GM18526 (cell line): ENCODE results near the gene TULP3.

ENCODE experiments used
- POLR2A ChIP-seq: IDR thresholded peaks from 3 replicates; pipeline ENCODE4 v1.6.1; 2011; ENCODE audit not compliant: insufficient read length; ENCODE audit errors: extremely low read depth

TULP3 gene

DNA sequence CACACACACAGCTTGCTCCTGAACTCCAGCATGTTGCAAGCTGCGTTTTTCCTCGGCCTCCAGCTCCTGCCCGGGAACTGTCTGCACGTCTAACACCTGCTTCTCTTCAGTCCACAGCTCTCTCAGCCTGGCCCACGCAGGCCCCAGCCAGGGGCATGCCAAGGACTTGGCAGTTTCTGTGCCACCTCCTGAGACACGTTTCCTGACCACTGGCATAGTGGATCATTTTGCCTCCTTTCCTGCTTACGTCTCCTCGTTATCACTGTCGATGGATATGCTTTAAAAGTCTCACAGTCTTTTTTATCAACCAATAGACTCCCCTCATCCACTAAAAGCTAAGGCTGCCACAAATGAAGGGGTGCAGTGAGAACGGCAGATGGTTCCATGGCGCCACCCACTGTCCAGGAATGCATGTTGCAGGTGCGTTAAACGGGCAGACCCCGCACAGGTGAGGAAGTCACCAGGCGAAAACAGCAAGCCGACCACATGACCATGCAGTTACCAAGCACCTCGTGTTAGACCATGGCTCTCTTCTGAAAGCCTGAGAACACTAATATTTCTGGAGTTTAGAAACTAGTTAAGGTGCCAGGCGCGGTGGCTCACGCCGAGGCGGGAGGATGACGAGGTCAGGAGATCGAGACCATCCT, 53.8 kb downstream of the TULP3 start:
- TF ChIP-seq POLR2A = no peak

DNA sequence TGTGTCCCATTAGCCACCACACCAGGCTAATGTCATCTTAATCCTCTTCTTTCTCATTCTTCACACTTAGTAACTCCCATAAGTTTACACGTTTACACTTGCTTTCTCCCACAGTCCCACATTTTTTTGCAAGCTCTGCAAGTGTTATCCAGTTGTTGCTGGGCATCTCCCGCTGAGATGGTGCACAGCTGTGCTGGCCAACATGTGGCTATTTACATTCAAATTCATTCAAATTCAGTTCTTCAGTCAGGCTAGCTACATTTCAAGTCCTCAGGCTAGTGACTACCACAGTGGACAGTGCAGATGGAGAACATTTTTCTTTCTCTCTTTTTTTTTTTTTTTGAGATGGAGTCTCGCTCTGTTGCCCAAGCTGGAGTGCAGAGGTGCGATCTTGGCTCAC, 58.7 kb downstream of the TULP3 start:
- no peak for TF ChIP-seq POLR2A

DNA sequence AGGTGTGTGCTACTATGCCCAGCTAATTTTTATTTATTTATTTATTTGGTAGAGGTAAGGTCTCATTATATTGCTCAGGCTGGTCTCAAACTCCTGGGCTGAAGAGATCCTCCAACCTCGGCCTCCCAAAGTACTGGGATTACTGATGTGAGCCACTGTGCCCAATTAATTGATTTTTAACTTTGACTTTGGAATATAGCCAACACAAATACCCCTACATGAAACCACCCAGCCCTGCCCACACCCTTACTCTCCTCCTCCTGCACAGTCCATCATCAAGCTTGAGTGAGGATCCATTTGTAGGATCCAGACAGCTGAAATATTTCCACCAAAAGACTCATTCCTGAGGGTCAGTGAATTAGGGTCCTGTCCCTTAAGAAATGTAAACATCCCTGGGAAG, 65.2 kb downstream of the TULP3 start:
- no peak for TF ChIP-seq POLR2A

DNA sequence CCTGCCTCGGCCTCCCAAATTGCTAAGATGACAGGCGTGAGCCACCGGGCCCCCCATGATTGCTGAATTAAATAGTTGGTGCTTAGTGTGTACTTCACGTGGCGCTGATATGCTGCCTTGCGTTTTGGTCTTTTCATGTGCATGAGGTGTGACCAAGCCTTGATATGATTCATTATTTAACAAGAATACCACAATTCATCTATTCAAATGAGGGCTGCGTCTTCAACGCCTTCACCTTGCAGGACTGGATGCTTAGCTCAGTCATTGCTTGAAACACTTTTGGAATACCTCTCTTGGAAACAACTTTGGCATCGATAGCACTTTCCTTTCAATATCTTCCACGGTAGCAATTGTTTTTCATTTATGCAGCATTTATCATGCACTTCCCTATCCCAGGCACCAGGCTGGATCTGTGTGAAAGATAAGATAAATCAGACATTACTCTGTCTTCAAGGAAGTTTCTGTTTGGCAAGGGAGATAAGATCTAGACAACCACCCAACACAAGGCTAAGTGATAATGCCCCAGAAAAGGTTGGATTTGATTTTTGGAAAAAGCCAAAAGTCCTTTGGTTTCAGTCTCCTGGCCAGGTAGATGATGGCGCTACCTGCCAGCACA, 67.2 kb downstream of the TULP3 start:
- no peak for TF ChIP-seq POLR2A

DNA sequence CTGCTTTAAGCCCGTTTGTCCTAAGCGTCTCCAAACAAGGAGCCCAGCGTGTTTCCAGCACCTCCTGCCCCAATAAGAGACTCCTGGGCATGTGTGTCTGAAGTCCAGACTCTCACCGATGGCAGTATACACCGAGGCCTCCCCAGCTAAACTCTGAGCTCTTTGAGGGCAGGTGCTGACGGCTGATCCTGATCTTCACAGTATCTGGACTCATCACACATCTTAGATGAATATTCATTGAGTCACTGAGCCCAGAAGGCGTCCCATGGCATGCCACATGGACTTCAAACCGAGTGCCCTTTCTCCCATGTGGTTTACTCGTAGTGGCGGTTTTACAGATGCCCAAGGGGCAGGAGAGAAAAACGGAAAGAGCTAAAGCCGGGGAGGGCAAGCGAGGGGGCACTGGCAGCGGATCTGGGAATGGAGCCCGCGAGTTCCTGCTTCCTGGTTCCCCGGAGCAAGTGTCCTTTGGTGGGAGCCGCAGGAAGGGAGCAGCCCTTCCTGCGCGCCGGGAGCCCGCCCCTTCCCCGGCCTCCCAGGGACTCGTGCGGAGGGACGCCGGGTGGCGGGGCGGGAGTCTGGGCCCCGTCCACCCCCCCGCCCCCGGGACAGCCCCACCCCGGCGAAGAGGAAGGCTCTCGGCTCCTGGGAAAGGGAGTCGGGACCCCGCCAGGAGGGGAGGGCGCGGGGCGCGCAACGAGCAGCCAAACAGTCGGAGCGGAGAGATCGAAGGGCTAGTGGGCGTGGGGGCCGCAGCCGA, 67.9 kb downstream of the TULP3 start:
- TF ChIP-seq POLR2A = no peak

DNA sequence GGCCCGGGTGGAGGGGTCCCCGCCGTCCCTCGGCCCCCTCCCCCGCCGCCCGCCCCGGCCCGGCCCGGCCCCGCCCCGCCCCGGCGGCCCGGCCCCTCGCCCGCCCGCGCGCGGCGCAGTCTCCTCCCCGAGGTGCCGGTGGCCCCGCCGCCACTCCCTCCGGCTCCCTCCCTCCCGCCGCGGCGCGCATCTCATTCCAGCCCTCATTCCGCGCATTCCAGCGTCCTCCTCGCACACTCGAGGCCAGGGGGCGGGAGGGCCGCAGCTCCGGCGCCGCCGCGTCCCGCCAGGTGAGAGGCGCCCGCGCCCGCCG, 68.5 kb downstream of the TULP3 start, which contains the start of gene TEAD4:
Gene TEAD4 (plus strand): TSS at position 206 of the 313 bp plus-strand sequence.
- no peak for TF ChIP-seq POLR2A

DNA sequence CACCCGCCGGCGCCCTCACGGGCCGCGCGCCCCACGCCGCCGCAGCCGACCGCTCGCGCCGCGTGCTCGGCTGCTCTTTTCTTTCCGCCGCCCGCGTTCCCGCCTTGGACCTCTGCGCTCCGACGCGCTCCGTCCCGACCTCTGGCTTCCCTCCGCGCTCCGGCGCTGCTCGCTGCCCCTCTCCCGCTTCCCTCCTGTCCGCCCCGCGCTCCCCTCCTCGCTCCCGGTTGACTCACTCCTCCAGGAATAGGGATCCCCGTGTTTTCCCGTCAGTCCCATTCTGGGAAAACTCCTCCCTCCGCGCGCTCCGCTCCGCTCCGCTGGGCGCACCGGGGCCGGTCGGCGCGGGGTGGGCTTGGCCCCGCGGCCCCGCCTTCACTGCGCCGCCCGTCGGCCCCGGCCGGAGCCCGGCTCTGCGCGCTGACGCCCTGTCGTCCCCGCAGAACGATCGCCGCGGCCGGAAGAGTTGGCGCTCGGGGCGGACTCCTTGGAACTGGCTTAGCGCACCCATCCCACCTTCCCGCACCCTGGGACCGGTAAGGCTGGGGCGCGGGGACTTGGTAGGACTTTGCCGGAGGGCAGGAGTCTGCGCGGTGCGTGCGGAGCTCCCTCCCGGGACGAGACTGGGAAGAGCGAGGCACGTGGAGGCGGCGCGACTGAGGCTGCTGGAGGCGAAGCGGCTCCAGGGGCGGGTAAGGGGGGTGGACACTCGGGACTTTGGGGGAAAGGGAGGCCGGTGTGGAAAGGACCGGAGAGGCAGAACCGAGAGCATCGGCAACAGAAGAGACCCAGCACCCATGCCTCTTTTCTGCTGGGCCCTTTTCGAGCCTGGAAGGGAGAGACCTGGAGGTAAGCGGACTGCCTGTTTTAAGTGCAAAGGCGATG, 69.1 kb downstream of the TULP3 start:
- no peak for TF ChIP-seq POLR2A

DNA sequence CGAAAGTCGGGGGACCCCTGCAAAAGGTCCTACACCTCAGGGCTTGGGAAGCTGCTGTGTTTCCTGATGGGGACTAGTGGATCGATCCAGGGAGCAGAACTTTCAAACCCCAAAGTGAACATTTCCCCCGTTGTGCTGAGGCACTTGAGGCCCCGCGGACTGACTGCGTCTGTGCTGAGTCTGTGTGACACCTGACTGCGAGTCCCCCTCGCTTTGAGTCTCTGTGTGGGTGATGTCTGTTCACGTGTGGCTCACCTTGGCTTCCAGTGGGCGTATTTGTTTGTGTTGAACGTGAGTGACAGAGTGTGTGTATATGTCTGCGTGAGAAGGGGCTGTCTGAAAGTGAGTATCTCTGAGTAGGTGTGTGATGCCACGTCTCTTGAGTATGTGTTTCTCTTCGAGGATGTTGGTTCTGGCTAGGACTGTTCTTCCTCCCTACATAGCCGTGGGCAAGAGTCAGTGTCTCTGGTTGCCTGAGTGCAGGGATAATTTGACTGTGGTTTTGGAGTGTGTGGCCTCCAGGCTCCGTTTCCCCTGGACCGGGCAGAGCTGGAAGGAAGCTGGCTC, 69.8 kb downstream of the TULP3 start:
- TF ChIP-seq POLR2A = no peak

DNA sequence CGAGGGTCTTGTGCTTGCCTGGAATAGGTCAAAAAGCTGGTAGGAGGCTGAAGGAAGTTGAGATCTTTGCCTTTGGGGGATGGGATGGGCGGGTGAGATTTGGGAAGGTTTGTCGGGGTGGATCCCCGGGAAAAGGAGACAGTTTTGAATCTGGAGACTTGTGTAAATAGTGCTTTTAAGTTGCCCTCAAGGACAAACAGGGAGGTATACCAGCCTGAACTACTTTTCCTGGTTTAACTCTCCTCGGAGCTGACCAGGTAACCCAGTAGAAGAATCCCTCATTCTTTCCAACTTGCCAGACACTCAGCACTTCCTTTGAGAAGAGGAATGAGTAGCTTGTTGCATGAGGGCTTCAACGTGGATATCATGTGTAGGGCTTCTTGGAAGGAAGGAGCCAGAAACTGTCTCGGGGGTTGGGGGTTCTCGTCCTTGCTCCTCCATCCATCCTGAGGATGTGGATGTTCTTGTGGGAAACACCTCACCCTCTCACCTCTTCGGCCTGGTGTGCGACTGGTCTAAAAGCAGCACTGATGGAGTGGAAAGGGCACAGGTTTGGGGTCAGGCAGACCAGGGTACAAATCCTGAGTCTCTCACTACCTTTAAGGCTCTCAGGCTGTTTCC, 70.4 kb downstream of the TULP3 start:
- TF ChIP-seq POLR2A = no peak

DNA sequence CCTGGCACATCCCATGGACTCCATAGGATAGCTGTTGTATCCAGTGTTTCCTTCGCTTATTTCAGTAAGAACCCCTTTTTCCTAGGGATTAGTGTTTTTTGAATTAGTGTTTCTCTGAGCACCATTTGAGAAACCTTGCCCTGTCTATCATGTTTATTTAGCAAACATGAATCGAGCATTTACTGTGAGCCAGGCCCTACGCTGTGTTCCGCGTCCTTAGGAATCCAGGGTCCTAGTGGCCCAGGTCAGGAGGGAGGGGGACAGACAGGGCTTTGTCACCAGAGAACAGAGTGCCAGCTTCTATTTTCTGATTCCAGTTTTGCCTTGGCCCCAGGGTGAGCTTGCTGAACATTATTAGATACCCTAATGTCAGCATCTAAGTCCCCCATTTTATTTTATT, 71.0 kb downstream of the TULP3 start:
- no peak for TF ChIP-seq POLR2A

DNA sequence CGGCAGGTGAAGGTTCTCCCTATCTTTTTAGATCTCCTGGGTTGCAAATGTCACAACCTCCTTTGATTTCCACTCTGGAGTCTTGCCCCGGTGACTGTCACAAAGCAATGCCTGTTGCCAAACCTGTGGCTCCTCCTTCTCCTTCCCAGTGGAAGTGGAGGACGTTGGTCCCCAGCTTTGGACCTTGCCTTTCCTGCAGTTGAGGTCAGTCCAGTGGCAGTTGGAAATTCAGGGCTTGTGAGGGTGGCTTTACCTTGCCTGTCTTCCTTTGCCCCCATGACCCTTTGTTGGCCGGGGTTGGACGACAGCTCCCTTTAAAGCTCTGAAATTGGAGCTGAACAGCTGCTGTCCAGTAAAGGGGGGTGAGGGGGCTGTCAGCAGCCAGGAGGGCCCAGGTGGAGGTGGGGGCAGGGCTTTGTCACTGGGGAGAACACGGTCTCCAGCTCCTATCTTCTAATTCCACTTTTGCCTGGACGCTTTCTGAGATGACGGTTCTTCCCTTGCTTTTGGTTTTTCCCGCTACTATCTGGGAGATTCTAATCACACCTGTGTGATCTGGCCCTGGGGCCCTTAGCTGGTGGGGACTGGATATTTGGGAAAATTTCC, 72.6 kb downstream of the TULP3 start:
- TF ChIP-seq POLR2A = no peak

DNA sequence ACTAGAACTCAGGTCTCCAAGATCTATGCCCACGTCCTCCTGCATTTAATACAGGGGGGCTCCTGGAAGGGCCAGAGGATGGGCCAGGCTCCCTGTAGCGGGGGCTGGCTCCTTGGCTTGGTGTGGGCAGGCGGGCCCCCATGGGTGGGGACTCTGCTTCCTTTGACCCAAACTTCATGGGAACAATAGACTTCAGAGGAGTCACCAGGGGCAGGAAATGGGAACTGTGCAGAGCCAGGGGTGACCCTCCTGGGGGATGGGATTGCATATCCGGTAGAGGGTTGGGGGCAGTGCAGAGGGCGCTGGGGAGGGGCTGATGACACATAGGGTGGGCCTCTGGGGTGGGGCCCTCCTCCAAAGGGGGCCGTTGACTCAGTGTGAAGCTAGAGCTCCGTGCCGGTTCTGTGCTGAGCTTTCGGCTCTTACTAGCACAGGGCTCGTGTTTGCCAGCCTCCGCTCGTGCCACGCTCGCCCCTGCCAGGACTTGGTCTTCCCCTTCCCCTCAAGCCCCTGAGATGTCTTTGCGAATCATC, 73.1 kb downstream of the TULP3 start:
- no peak for TF ChIP-seq POLR2A

DNA sequence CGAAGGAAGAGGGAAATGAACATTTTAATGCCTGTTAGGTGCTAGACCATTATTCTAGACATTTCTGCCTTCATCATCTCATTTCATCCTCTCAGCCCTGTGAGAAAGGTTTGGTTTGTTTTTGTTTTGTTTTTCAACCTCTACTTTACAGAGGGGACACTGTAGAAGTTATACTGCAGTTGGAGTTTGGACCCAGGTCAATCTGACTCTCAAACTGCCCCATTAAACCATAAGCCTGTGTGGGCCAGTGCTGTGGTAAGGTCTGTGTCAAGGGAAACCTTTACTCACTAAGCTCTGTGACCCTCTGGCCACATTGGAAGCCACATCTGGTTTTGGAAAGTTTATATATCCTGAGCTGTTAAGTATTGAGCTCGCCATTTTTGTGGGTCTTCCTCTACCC, 77.0 kb downstream of the TULP3 start:
- TF ChIP-seq POLR2A = no peak

DNA sequence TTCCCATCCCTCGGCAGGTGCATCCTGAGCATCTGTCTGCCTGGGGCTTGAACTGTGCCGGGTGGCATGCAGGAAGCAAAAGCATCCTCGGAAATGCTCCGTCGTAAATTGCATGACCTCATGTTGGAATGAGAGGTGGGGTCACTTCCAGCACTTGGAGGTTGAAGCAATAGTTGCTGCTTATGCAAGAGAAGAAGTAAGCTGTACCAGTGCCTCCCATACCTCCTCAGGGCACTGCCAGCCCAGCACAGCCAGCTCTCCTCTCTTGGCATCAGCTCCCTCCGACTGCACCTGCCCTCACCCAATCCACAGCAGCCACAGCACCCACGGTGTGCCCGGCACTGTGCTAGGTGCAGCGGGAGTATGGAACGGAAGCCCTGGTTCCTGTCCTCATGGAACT, 80.1 kb downstream of the TULP3 start:
- no peak for TF ChIP-seq POLR2A
